Epithelial cell of proximal tubule (primary cell): Measurements from ENCODE around the gene BFSP2. TPM values are rescaled to one million over a fixed set of nuclear protein-coding genes. Genes with fewer than 3 reads are reported as not detected.

ENCODE experiments used
- DNase-seq: peaks from one replicate; pipeline ENCODE4 v3.0.0-alpha.2; 2011; ENCODE audit warnings: low read depth
- H3K4me3 ChIP-seq: 2 replicates; pipeline ENCODE4 v1.5.1; 2011; ENCODE audit warnings: low read depth, mild to moderate bottlenecking, low read length
- total RNA-seq: library from RNA; depleted of rRNA; stranded (reverse); fragments of >200 nt; gene quantifications from 2 replicates; pipeline ENCODE4 v1.2.3, GENCODE V29; 2015
- TF ChIP-seq, protein P1 (sequence below): conservative IDR thresholded peaks from 2 replicates; pipeline ENCODE4 v1.5.1; 2012; ENCODE audit warnings: low read depth, mild to moderate bottlenecking, low read length

BFSP2 gene
- total RNA-seq, 1 donor from 2014 or later: not detected

DNA sequence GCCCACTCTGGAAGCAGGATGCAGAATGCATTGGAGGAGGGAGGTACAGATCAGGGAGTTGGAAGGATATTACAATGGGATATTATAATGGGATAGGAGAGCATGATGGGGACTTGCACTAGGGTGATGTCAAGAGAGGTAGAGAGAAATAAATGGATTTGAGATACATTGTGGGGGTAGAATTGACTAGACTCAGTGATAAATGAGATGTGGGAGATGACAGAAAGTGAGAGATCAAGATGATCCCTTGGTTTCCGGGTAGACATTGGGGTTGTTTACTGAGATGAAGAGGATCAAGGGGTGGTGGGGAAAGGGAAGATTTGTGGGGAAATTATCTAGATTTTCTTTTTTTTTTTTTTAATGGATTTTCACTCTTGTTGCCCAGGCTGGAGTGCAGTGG lies 42.7 kb downstream of the BFSP2 start:
- no peak overlapping the region for H3K4me3 ChIP-seq
- no peak for DNase-seq
- TF ChIP-seq, protein P1, sequence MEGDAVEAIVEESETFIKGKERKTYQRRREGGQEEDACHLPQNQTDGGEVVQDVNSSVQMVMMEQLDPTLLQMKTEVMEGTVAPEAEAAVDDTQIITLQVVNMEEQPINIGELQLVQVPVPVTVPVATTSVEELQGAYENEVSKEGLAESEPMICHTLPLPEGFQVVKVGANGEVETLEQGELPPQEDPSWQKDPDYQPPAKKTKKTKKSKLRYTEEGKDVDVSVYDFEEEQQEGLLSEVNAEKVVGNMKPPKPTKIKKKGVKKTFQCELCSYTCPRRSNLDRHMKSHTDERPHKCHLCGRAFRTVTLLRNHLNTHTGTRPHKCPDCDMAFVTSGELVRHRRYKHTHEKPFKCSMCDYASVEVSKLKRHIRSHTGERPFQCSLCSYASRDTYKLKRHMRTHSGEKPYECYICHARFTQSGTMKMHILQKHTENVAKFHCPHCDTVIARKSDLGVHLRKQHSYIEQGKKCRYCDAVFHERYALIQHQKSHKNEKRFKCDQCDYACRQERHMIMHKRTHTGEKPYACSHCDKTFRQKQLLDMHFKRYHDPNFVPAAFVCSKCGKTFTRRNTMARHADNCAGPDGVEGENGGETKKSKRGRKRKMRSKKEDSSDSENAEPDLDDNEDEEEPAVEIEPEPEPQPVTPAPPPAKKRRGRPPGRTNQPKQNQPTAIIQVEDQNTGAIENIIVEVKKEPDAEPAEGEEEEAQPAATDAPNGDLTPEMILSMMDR: no peak

DNA sequence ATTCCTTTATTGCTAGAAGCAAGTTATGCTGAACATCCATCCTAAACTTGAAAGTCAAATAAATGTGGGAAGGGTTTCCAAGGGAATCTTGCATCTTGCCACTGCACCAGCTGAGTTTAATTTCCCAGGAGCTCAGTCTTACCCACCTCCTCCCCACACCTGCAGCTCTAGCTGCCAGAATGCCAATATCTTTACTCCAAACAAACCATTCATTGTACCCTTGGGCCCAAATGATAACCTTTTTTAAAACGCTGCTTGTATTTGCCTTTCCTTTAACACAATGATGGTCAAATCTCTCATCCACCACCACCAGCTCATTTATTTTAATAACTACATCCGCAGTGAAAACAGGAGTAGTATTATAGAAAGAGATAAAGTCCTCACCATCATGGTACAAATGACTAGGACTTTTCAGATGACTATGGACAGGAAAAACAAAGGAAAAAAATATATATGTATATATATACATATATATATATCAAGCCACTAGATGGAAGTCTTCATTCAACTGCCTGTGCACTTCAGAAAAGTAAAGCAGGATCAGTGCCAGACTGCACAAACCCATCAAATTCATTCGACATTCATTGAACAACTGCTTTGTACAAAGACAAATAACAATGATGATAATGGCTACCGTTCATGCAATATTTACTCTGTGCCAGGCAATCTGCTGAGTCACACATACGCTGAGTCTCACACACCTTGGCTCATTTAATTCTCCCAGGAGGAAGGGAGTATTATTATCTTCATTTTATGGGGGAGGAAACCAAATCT lies 44.0 kb downstream of the BFSP2 start:
- DNase-seq: no peak
- TF ChIP-seq, protein P1: no peak
- H3K4me3 ChIP-seq: no peak overlapping the region

DNA sequence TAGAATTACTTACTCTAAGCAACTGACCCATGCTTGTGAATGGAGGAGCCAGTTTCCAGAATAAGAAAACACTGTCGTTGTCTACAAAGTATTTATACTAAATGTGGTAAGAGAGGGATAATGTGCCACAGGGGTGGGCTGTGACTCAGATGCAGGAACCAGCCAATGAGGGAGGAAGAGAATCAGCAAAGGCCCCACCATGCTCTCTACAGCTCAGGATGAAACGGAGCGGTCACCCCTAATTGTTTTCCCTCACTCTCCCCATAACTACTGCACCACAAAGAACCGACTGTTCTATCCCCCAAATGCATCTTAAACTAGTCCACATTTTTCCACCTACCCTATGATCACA lies 44.5 kb downstream of the BFSP2 start:
- no peak for DNase-seq
- H3K4me3 ChIP-seq: no peak overlapping the region
- TF ChIP-seq, protein P1: no peak

DNA sequence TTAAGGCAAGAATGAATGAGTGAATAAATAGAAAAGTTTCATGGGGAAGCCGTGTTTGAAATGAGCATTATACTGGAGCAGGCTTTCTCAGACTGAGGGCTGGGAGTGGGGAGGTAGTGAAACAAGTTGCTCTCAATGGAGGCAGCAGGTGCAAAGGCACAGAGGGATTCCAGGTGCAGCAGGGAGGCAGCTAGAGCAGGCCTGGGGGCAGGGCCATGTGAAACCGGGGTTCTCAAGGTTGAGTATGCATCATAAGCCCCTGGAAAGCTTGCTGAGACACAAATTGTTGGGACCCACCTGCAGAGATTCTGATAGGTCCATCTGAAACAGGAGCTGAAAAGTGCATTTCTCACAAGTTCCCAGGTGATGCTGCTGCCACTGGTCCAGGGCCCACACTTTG lies 45.3 kb downstream of the BFSP2 start:
- H3K4me3 ChIP-seq: no peak overlapping the region
- TF ChIP-seq, protein P1: no peak
- no peak for DNase-seq

DNA sequence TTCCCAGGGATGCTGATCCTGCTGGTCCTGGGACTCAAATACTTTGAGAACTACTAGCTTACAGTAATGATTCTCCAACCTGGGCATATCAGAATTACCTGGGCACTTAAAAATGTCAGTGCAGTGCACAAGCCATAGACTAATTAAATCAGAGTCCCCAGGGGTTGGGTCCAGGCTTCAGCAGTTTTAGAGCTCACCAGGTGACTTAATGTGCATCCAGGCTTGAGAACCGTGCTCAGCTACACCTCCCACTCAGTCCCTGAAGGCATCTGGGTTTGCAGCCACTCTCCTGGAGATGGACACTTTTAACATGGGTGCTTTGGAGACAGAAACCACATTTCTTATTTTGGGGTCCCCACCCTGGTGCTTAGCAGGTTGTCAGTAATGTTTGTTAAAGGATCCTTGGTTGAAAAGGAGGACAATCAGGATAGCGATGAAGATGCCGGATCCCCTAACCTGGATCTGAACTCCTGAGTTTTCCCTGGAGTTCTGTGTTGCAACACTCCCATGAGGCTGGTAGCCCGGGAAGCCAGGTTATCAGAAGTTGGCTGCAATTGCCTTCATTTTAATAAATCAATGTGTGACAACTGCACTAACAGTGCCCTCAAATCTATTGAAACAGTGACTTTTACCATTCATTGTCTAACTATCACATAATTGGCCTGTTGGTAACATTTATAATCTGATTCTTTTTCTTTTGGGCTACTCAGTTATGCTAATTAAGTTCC lies 48.1 kb downstream of the BFSP2 start:
- TF ChIP-seq, protein P1: no peak
- H3K4me3 ChIP-seq: no peak overlapping the region
- DNase-seq: no peak

DNA sequence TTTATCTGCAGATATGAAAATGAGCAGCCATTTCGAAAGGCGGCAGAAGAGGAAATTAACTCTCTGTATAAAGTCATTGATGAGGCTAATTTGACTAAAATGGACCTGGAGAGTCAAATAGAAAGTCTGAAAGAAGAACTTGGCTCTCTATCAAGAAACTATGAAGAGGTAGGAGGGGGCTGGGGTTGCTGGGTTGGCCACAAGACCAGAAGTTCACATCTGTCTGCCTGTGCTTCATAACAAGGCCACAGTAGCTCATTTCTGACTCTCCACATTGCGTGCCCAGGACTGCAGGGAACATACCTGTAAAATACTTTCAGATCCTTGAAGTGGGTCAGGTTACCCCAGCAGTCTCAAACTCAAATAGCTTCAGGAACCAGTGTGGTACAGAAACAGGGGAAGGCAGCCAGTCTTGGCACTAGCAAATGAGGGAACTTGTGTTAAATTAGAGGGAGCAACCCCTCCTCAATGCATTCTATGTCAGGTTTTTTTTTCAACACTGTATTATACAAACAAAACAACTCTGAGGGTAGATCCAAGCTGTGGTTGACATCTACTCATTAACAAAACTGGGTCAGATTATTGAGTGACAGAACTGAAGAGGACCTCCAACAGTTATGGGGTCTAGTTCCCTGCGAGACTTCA lies 48.7 kb downstream of the BFSP2 start:
- H3K4me3 ChIP-seq: no peak overlapping the region
- TF ChIP-seq, protein P1: no peak
- DNase-seq: no peak
